WTC11 (cell line): ENCODE measurements around the gene EXOC1L. TPM values are rescaled to one million over a fixed set of nuclear protein-coding genes. Genes with fewer than 3 reads are reported as not detected.

Source experiments
- ATAC-seq: fragments of 200-7000 bp; cut with Tn5 transposase; 2 replicates; pipeline ENCODE4 v1.10.0; 2021; ENCODE audit warnings: mild to moderate bottlenecking, moderate library complexity
- CTCF ChIA-PET: fragments of 300-600 bp; sonication (Branson Sonifier 250); formaldehyde crosslinking; loops from one replicate; lab custom pipeline; 2021; ENCODE audit warnings: antibody characterized with exemption; lab: Charles Lee
- POLR2A ChIA-PET: fragments of 350-600 bp; sonication (Branson Sonifier 250); formaldehyde crosslinking; loops from one replicate; lab custom pipeline; 2021; ENCODE audit warnings: antibody characterized with exemption; lab: Charles Lee
- DNase-seq: peaks from one replicate; pipeline ENCODE4 v3.0.0; 2021; ENCODE audit warnings: low spot score
- H3K27ac Mint-ChIP-seq: 2 replicates; pipeline ENCODE4 v1.8.0; 2021; ENCODE audit warnings: mixed read lengths
- H3K27me3 Mint-ChIP-seq: 2 replicates; pipeline ENCODE4 v1.8.0; 2021; ENCODE audit warnings: low read depth, mild to moderate bottlenecking, moderate library complexity, mixed read lengths
- H3K36me3 Mint-ChIP-seq: 2 replicates; pipeline ENCODE4 v1.8.0; 2021; ENCODE audit warnings: mixed read lengths
- H3K4me1 Mint-ChIP-seq: 2 replicates; pipeline ENCODE4 v1.8.0; 2022; ENCODE audit warnings: mixed read lengths
- H3K4me3 Mint-ChIP-seq: 2 replicates; pipeline ENCODE4 v1.8.0; 2021; ENCODE audit warnings: mild to moderate bottlenecking, moderate library complexity, mixed read lengths
- H3K9me3 Mint-ChIP-seq: 2 replicates; pipeline ENCODE4 v1.8.0; 2021; ENCODE audit warnings: mixed read lengths
- ARID4B ChIP-seq: sonication (generic); formaldehyde crosslinking; IDR thresholded peaks from 2 replicates; pipeline ENCODE4 v1.8.0; 2023; ENCODE audit warnings: missing genetic modification reagents, mild to moderate bottlenecking, borderline replicate concordance
- CREB1 ChIP-seq: sonication (generic); formaldehyde crosslinking; IDR thresholded peaks from 2 replicates; pipeline ENCODE4 v1.8.0; 2023; ENCODE audit warnings: mild to moderate bottlenecking, missing genetic modification reagents
- ERG ChIP-seq: fragments of 250-450 bp; sonication (Bioruptor Pico); IDR thresholded peaks from 2 replicates; pipeline ENCODE4 v1.8.0; 2021; ENCODE audit warnings: mild to moderate bottlenecking
- FOXJ3 ChIP-seq: sonication (generic); formaldehyde crosslinking; IDR thresholded peaks from 2 replicates; pipeline ENCODE4 v1.9.0; 2021; ENCODE audit warnings: missing genetic modification reagents, mild to moderate bottlenecking, borderline replicate concordance
- FOXK1 ChIP-seq: sonication (generic); formaldehyde crosslinking; IDR thresholded peaks from 2 replicates; pipeline ENCODE4 v1.8.0; 2022; ENCODE audit warnings: mild to moderate bottlenecking, moderate library complexity, missing genetic modification reagents
- GTF2I ChIP-seq: fragments of 250-450 bp; sonication (Bioruptor Pico); conservative IDR thresholded peaks from 2 replicates; pipeline ENCODE4 v1.4.0; 2021; ENCODE audit warnings: mild to moderate bottlenecking
- OVOL2 ChIP-seq: fragments of 250-450 bp; sonication (Bioruptor Pico); IDR thresholded peaks from 2 replicates; pipeline ENCODE4 v1.9.0; 2021; ENCODE audit warnings: mild to moderate bottlenecking, borderline replicate concordance
- RELA ChIP-seq: sonication (generic); formaldehyde crosslinking; IDR thresholded peaks from 2 replicates; pipeline ENCODE4 v1.8.1; 2022; ENCODE audit warnings: missing genetic modification reagents, mild to moderate bottlenecking, borderline replicate concordance
- TCF7 ChIP-seq: sonication (generic); formaldehyde crosslinking; IDR thresholded peaks from 2 replicates; pipeline ENCODE4 v1.8.0; 2022; ENCODE audit warnings: mild to moderate bottlenecking, low read depth, missing genetic modification reagents, moderate library complexity
- TP53 ChIP-seq: sonication (generic); formaldehyde crosslinking; IDR thresholded peaks from 2 replicates; pipeline ENCODE4 v1.8.1; 2023; ENCODE audit warnings: mild to moderate bottlenecking, missing genetic modification reagents
- ZNF121 ChIP-seq: sonication (generic); formaldehyde crosslinking; IDR thresholded peaks from 2 replicates; pipeline ENCODE4 v1.8.0; 2023; ENCODE audit warnings: missing genetic modification reagents
- ZNF232 ChIP-seq: sonication (generic); formaldehyde crosslinking; IDR thresholded peaks from 2 replicates; pipeline ENCODE4 v1.8.0; 2022; ENCODE audit warnings: mild to moderate bottlenecking, missing genetic modification reagents
- ZNF423 ChIP-seq: fragments of 250-450 bp; sonication (Bioruptor Pico); IDR thresholded peaks from 2 replicates; pipeline ENCODE4 v2.1.2; 2022; ENCODE audit warnings: mild to moderate bottlenecking, moderate library complexity
- ZSCAN18 ChIP-seq: fragments of 250-450 bp; sonication (Bioruptor Pico); IDR thresholded peaks from 2 replicates; pipeline ENCODE4 v2.1.2; 2022; ENCODE audit warnings: mild to moderate bottlenecking, moderate library complexity
- total RNA-seq: library from RNA; stranded (reverse); gene quantifications from 3 replicates; pipeline ENCODE4 v1.2.3, GENCODE V29; 2021
- TF ChIP-seq, protein P1 (sequence below): sonication (generic); formaldehyde crosslinking; conservative IDR thresholded peaks from 2 replicates; pipeline ENCODE4 v1.8.1; 2022; ENCODE audit warnings: mild to moderate bottlenecking, missing genetic modification reagents
- TF ChIP-seq, protein P2 (sequence below): fragments of 250-450 bp; sonication (Bioruptor Pico); IDR thresholded peaks from 2 replicates; pipeline ENCODE4 v1.9.0; 2021; ENCODE audit warnings: mild to moderate bottlenecking
- TF ChIP-seq, protein P3 (sequence below): sonication (generic); formaldehyde crosslinking; IDR thresholded peaks from 2 replicates; pipeline ENCODE4 v1.8.1; 2022; ENCODE audit warnings: mild to moderate bottlenecking, moderate library complexity, missing genetic modification reagents
- TF ChIP-seq, protein P4 (sequence below): sonication (generic); formaldehyde crosslinking; IDR thresholded peaks from 2 replicates; pipeline ENCODE4 v1.8.1; 2023; ENCODE audit warnings: mild to moderate bottlenecking, missing genetic modification reagents

EXOC1L gene
- total RNA-seq, 1 experiment from 2014 or later: not detected

- H3K27ac Mint-ChIP-seq: no peak overlapping the region; the same call in 1 of the 2 replicates
- H3K9me3 Mint-ChIP-seq: no peaks in the 10 kb centered on the region
- H3K27me3 Mint-ChIP-seq: peaks cover 12% of the 10 kb centered on the region
- peak; percentile 42 for DNase-seq
- H3K4me3 Mint-ChIP-seq: no peak overlapping the region
- peaks cover 10% of the 10 kb centered on the region for H3K4me1 Mint-ChIP-seq
- no peaks in the 10 kb centered on the region for H3K36me3 Mint-ChIP-seq
- TF ChIP-seq OVOL2 (CRISPR knock-in tag) (no peak), ZNF232 (no peak), ZNF423 (CRISPR knock-in tag) (no peak), TP53 (CRISPR knock-in tag) (no peak), FOXJ3 (CRISPR knock-in tag) (no peak), CREB1 (no peak), RELA (CRISPR knock-in tag) (no peak), ARID4B (CRISPR knock-in tag) (no peak), ZSCAN18 (no peak), ZNF121 (CRISPR knock-in tag) (no peak), TCF7 (no peak), ERG (CRISPR knock-in tag) (no peak)
- TF ChIP-seq, protein P1, sequence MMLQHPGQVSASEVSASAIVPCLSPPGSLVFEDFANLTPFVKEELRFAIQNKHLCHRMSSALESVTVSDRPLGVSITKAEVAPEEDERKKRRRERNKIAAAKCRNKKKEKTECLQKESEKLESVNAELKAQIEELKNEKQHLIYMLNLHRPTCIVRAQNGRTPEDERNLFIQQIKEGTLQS (CRISPR knock-in tag): no peak
- TF ChIP-seq, protein P2, sequence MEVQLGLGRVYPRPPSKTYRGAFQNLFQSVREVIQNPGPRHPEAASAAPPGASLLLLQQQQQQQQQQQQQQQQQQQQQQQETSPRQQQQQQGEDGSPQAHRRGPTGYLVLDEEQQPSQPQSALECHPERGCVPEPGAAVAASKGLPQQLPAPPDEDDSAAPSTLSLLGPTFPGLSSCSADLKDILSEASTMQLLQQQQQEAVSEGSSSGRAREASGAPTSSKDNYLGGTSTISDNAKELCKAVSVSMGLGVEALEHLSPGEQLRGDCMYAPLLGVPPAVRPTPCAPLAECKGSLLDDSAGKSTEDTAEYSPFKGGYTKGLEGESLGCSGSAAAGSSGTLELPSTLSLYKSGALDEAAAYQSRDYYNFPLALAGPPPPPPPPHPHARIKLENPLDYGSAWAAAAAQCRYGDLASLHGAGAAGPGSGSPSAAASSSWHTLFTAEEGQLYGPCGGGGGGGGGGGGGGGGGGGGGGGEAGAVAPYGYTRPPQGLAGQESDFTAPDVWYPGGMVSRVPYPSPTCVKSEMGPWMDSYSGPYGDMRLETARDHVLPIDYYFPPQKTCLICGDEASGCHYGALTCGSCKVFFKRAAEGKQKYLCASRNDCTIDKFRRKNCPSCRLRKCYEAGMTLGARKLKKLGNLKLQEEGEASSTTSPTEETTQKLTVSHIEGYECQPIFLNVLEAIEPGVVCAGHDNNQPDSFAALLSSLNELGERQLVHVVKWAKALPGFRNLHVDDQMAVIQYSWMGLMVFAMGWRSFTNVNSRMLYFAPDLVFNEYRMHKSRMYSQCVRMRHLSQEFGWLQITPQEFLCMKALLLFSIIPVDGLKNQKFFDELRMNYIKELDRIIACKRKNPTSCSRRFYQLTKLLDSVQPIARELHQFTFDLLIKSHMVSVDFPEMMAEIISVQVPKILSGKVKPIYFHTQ: no peak
- CTCF ChIA-PET: interaction anchor here (0.8 to 1.0 kb wide), 2 partner anchors 17 to 30 kb away, joined by 3 to 4 read pairs; partner anchors contain the start of gene EXOC1L
- POLR2A ChIA-PET: no interaction called here
- peak; percentile 37 for ATAC-seq
Observed at GRCh38 chr4:55849724-55850123, 30.1 kb downstream of the EXOC1L start.

GRCh38 chr4:55851885-55852284 is 32.3 kb downstream of the EXOC1L start:
- TF ChIP-seq, protein P3, sequence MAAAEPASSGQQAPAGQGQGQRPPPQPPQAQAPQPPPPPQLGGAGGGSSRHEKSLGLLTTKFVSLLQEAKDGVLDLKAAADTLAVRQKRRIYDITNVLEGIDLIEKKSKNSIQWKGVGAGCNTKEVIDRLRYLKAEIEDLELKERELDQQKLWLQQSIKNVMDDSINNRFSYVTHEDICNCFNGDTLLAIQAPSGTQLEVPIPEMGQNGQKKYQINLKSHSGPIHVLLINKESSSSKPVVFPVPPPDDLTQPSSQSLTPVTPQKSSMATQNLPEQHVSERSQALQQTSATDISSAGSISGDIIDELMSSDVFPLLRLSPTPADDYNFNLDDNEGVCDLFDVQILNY (CRISPR knock-in tag): no peak
- TF ChIP-seq GTF2I (CRISPR knock-in tag): no peak
- TF ChIP-seq, protein P4, sequence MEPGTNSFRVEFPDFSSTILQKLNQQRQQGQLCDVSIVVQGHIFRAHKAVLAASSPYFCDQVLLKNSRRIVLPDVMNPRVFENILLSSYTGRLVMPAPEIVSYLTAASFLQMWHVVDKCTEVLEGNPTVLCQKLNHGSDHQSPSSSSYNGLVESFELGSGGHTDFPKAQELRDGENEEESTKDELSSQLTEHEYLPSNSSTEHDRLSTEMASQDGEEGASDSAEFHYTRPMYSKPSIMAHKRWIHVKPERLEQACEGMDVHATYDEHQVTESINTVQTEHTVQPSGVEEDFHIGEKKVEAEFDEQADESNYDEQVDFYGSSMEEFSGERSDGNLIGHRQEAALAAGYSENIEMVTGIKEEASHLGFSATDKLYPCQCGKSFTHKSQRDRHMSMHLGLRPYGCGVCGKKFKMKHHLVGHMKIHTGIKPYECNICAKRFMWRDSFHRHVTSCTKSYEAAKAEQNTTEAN (CRISPR knock-in tag): no peak
- TF ChIP-seq FOXK1 (CRISPR knock-in tag): no peak
- Mint-ChIP-seq H3K4me3 (no peak overlapping the region), H3K9me3 (no peaks in the 10 kb centered on the region), H3K4me1 (peaks cover 10% of the 10 kb centered on the region), H3K27ac (no peak overlapping the region), H3K27me3 (peaks cover 10% of the 10 kb centered on the region), H3K36me3 (no peaks in the 10 kb centered on the region)
- ATAC-seq (no peak), DNase-seq (no peak)
- CTCF ChIA-PET: no interaction called here
- POLR2A ChIA-PET: no interaction called here
